SU-DHL-6 (cell line): Measurements from ENCODE around the gene TTL.
"Not testable (repeated sequence)": the region's sequence is repeated elsewhere in the genome, so short reads cannot be mapped to it uniquely, and the experiment has no call there.

Experiments
- H2AFZ ChIP-seq: fragments of 200-600 bp; sonication (generic); 2 replicates; pipeline ENCODE4 v1.6.1; 2014; ENCODE audit warnings: low read depth, mild to moderate bottlenecking, moderate library complexity, mixed read lengths, antibody characterized with exemption, low read length; ENCODE audit not compliant: severe bottlenecking
- H3F3A ChIP-seq: fragments of 200-600 bp; shearing (Covaris generic); 2 replicates; pipeline ENCODE4 v1.6.0; 2016; ENCODE audit warnings: antibody characterized with exemption, mild to moderate bottlenecking; ENCODE audit not compliant: insufficient read depth
- H3K27ac ChIP-seq: fragments of 200-600 bp; sonication (generic); 2 replicates; pipeline ENCODE4 v1.5.1; 2016; ENCODE audit warnings: low read depth, mild to moderate bottlenecking, low read length, moderate library complexity, mixed read lengths
- H3K27me3 ChIP-seq: fragments of 200-600 bp; sonication (generic), shearing (Covaris generic); 2 replicates; pipeline ENCODE4 v1.6.0; 2014; ENCODE audit warnings: mild to moderate bottlenecking, low read length
- H3K36me3 ChIP-seq: fragments of 200-600 bp; sonication (generic); 2 replicates; pipeline ENCODE4 v1.6.1; 2014; ENCODE audit warnings: mild to moderate bottlenecking, low read length, mixed read lengths
- H3K4me2 ChIP-seq: fragments of 300-600, 200-600 bp; shearing (Covaris generic), sonication (generic); 2 replicates; pipeline ENCODE4 v1.6.0; 2014; ENCODE audit warnings: low read length, low read depth, mild to moderate bottlenecking; ENCODE audit not compliant: poor library complexity, severe bottlenecking
- H3K4me3 ChIP-seq: fragments of 200-600 bp; sonication (generic); 2 replicates; pipeline ENCODE4 v1.5.1; 2014; ENCODE audit warnings: antibody characterized with exemption, low read length, mild to moderate bottlenecking, mixed read lengths; ENCODE audit not compliant: insufficient read depth, poor library complexity, severe bottlenecking
- H3K79me2 ChIP-seq: fragments of 200-600 bp; sonication (generic); 2 replicates; pipeline ENCODE4 v1.6.1; 2014; ENCODE audit warnings: mild to moderate bottlenecking, low read length, moderate library complexity; ENCODE audit not compliant: insufficient read depth
- H3K9ac ChIP-seq: fragments of 200-600 bp; sonication (generic); 2 replicates; pipeline ENCODE4 v1.7.0; 2014; ENCODE audit warnings: mild to moderate bottlenecking, low read length
- H3K9me2 ChIP-seq: fragments of 200-600 bp; sonication (generic); replicated peaks from 2 replicates; pipeline ENCODE4 v1.6.1; 2014; ENCODE audit warnings: low read length; ENCODE audit not compliant: insufficient read depth
- H3K9me3 ChIP-seq: fragments of 200-600 bp; sonication (generic); 2 replicates; pipeline ENCODE4 v1.6.1; 2014; ENCODE audit warnings: low read length, mixed read lengths; ENCODE audit not compliant: insufficient read depth
- H4K20me1 ChIP-seq: fragments of 200-600 bp; sonication (generic); 2 replicates; pipeline ENCODE4 v1.6.1; 2014; ENCODE audit warnings: low read depth, mild to moderate bottlenecking, antibody characterized with exemption, low read length, moderate library complexity, mixed read lengths
- EZH2phosphoT487 ChIP-seq: fragments of 200-600 bp; sonication (generic), shearing (Covaris generic); conservative IDR thresholded peaks from 2 replicates; pipeline ENCODE4 v1.6.1; 2018; ENCODE audit warnings: mild to moderate bottlenecking, antibody characterized with exemption, low read length, moderate library complexity, mixed read lengths
- TF ChIP-seq, protein P1 (sequence below): fragments of 200-600 bp; sonication (generic); IDR thresholded peaks from one replicate; pipeline ENCODE4 v1.5.1; 2017; ENCODE audit warnings: antibody characterized with exemption, mild to moderate bottlenecking, low read length, moderate library complexity; ENCODE audit not compliant: insufficient read depth, poor library complexity, severe bottlenecking

TTL gene

DNA sequence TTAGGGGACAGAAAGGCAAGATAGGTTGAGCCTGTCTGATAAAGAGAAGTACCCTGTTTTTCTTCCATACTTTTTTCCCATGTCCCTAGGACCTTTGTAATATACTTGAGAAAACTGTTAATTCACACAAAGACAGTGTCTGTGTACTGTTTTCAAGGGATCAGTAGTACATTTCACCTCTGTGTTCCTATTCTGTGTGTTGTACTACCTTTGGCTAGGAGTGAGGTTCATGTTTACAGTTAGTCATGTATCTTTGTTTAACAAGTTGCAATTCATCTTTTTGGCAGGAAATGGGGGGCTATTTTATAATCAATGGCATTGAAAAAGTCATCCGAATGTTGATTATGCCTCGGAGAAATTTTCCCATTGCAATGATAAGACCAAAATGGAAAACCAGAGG is 67.0 kb downstream of the TTL start:
- no peak overlapping the region for H3K27ac ChIP-seq
- no peak overlapping the region for H2AFZ ChIP-seq
- no peak for TF ChIP-seq EZH2phosphoT487
- TF ChIP-seq, protein P1, sequence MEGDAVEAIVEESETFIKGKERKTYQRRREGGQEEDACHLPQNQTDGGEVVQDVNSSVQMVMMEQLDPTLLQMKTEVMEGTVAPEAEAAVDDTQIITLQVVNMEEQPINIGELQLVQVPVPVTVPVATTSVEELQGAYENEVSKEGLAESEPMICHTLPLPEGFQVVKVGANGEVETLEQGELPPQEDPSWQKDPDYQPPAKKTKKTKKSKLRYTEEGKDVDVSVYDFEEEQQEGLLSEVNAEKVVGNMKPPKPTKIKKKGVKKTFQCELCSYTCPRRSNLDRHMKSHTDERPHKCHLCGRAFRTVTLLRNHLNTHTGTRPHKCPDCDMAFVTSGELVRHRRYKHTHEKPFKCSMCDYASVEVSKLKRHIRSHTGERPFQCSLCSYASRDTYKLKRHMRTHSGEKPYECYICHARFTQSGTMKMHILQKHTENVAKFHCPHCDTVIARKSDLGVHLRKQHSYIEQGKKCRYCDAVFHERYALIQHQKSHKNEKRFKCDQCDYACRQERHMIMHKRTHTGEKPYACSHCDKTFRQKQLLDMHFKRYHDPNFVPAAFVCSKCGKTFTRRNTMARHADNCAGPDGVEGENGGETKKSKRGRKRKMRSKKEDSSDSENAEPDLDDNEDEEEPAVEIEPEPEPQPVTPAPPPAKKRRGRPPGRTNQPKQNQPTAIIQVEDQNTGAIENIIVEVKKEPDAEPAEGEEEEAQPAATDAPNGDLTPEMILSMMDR, result no peak
- H3K4me2 ChIP-seq, result no peak overlapping the region
- H3K9me3 ChIP-seq, result no peaks in the 10 kb centered on the region
- no peaks in the 10 kb centered on the region for H4K20me1 ChIP-seq
- H3F3A ChIP-seq, result no peaks in the 10 kb centered on the region
- H3K9me2 ChIP-seq, result no peaks in the 10 kb centered on the region
- no peak overlapping the region for H3K9ac ChIP-seq
- H3K79me2 ChIP-seq, result peaks cover 46% of the 10 kb centered on the region
- H3K27me3 ChIP-seq, result no peaks in the 10 kb centered on the region
- no peak overlapping the region for H3K4me3 ChIP-seq
- H3K36me3 ChIP-seq, result peaks cover 60% of the 10 kb centered on the region

DNA sequence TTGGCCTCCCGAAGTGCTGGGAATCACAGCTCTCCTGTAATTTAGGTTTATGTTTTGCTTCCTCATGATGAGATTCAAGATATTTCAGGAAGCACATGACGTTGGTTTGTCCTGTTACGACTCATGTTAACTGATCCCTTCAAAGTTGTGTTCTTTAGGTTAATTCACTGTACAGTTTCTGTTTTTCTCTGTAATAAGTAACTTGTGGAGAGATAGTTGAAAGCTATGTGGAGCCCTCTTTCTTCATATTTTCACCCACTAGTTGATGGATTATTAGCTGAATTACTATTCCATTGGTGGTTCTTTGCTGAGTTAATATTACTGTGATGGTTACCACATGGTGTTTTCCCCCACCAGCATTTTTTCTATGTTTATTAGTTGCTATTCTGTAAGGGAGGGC is 84.1 kb downstream of the TTL start:
- H3K4me3 ChIP-seq, result no peak overlapping the region
- no peaks in the 10 kb centered on the region for H3K9me3 ChIP-seq
- no peaks in the 10 kb centered on the region for H3K27me3 ChIP-seq
- no peak overlapping the region for H3K4me2 ChIP-seq
- H3K9ac ChIP-seq, result no peak overlapping the region
- H4K20me1 ChIP-seq, result no peaks in the 10 kb centered on the region
- H3K27ac ChIP-seq, result no peak overlapping the region
- no peak overlapping the region for H2AFZ ChIP-seq
- no peaks in the 10 kb centered on the region for H3K9me2 ChIP-seq
- H3K36me3 ChIP-seq, result peaks cover 43% of the 10 kb centered on the region
- no peak for TF ChIP-seq EZH2phosphoT487
- TF ChIP-seq, protein P1, result no peak
- no peaks in the 10 kb centered on the region for H3K79me2 ChIP-seq
- 0 out of 2 replicates have a peak, but pooled peaks cover 6% of the 10 kb centered on the region for H3F3A ChIP-seq

DNA sequence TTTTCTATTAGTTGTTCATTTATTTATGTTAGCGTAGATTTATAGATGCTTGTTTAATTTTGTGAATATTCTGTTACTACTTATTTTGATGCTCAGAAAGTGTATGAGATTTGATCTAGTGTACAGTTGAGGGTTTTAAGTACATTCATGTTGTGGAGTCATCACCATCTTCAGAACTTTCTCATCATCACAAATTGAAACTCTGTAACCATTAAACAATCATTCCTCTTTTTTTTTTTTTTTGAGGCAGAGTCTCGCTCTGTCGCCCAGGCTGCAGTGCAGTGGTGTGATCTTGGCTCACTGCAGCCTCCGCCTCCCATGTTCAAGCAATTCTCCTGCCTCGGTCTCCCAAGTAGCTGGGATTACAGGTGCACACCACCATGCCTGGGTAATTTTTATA is 84.6 kb downstream of the TTL start:
- H3K79me2 ChIP-seq, H3K9ac ChIP-seq, H3K4me2 ChIP-seq, H3F3A ChIP-seq, H3K4me3 ChIP-seq, H3K9me2 ChIP-seq, H3K27me3 ChIP-seq, H3K27ac ChIP-seq, H4K20me1 ChIP-seq, H2AFZ ChIP-seq, H3K9me3 ChIP-seq: not testable (repeated sequence)
- H3K36me3 ChIP-seq, result peaks cover 46% of the 10 kb centered on the region

DNA sequence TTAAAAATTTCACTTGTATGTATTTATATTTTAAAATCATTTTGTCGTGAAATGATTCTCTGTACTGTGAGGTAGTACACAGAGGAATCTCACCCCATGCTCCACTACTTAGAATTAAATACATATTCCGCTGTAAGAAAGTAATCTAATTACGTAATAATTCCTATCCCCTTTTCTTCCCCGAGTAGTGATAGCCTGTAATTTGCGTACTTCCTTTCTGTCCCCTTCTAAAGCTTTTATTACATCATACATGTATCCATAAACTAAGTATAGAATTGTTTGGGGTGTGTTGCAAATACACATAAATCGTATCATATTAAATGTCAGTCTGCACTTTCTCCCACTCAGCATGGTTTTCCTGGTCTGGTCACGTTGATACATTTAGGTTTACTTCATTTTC is 90.0 kb downstream of the TTL start:
- H3K36me3 ChIP-seq, result peaks cover 48% of the 10 kb centered on the region
- H3K27me3 ChIP-seq, result no peaks in the 10 kb centered on the region
- H3K9me3 ChIP-seq, result no peaks in the 10 kb centered on the region
- H3K27ac ChIP-seq, result no peak overlapping the region
- H2AFZ ChIP-seq, result no peak overlapping the region
- H3K79me2 ChIP-seq, result no peaks in the 10 kb centered on the region
- TF ChIP-seq, protein P1, result no peak
- no peak for TF ChIP-seq EZH2phosphoT487
- H3F3A ChIP-seq, result no peaks in the 10 kb centered on the region
- no peak overlapping the region for H3K4me2 ChIP-seq
- no peak overlapping the region for H3K9ac ChIP-seq
- no peak overlapping the region for H3K4me3 ChIP-seq
- no peaks in the 10 kb centered on the region for H3K9me2 ChIP-seq
- no peaks in the 10 kb centered on the region for H4K20me1 ChIP-seq
